OCI-LY3 (cell line): ENCODE data around the gene MTCL1.

Experiments
- CTCF ChIP-seq: fragments of 200-600, 300-600 bp; sonication (generic); IDR thresholded peaks from 2 replicates; pipeline ENCODE4 v1.5.1; 2014; ENCODE audit warnings: antibody characterized with exemption, low read length, low read depth
- EZH2phosphoT487 ChIP-seq: fragments of 200-600 bp; shearing (Covaris generic); IDR thresholded peaks from 2 replicates; pipeline ENCODE4 v1.6.1; 2018; ENCODE audit warnings: antibody characterized with exemption, mixed run types, low read depth

- no peak for TF ChIP-seq CTCF
- no peak for TF ChIP-seq EZH2phosphoT487
Measured at GRCh38 chr18:8765783-8766463, 60.6 kb downstream of the MTCL1 start.
